ENCODE results near the gene GHRH.

Gene GHRH

GRCh38 chr20:37276494-37277252 lies 15.1 kb upstream of the GHRH start:
- DNase-seq (ENCODE audit: low read depth in 2 of 2): peak; percentile 85 to 90
- peak overlapping the region in 1 of 2 donors; percentile 13 for H3K4me3 ChIP-seq (replicated peaks in 1 of 2; ENCODE audit: low read depth in 2 of 2, low read length in 2 of 2)
- TF ChIP-seq CTCF (IDR thresholded peaks at IDR 0.05; ENCODE audit: low read depth, low read length): peak; percentile 37

- no peak overlapping the region for H3K4me3 ChIP-seq (replicated peaks in 1 of 2; ENCODE audit: low read depth in 2 of 2, low read length in 2 of 2)
- no peak for TF ChIP-seq CTCF (IDR thresholded peaks at IDR 0.05; ENCODE audit: low read depth, low read length)
- no peak for DNase-seq (ENCODE audit: low read depth in 2 of 2)
Observed at GRCh38 chr20:37274851-37275524, 13.4 kb upstream of the GHRH start.

GRCh38 chr20:37273988-37274387 lies 12.4 kb upstream of the GHRH start:
- DNase-seq (ENCODE audit: low read depth in 2 of 2): no peak
- TF ChIP-seq CTCF (IDR thresholded peaks at IDR 0.05; ENCODE audit: low read depth, low read length): no peak
- H3K4me3 ChIP-seq (replicated peaks in 1 of 2; ENCODE audit: low read depth in 2 of 2, low read length in 2 of 2): no peak overlapping the region

GRCh38 chr20:37271421-37271768 lies 9.8 kb upstream of the GHRH start:
- TF ChIP-seq CTCF (IDR thresholded peaks at IDR 0.05; ENCODE audit: low read depth, low read length): no peak
- no peak for DNase-seq (ENCODE audit: low read depth in 2 of 2)
- H3K4me3 ChIP-seq (replicated peaks in 1 of 2; ENCODE audit: low read depth in 2 of 2, low read length in 2 of 2): no peak overlapping the region

GRCh38 chr20:37270576-37271420 lies 9.2 kb upstream of the GHRH start:
- TF ChIP-seq CTCF (IDR thresholded peaks at IDR 0.05; ENCODE audit: low read depth, low read length): no peak
- DNase-seq (ENCODE audit: low read depth in 2 of 2): peak in 1 of 2 donors; percentile 77

GRCh38 chr20:37267667-37268313 lies 6.2 kb upstream of the GHRH start:
- no peak for DNase-seq (ENCODE audit: low read depth in 2 of 2)
- H3K4me3 ChIP-seq (replicated peaks in 1 of 2; ENCODE audit: low read depth in 2 of 2, low read length in 2 of 2): no peak overlapping the region
- TF ChIP-seq CTCF (IDR thresholded peaks at IDR 0.05; ENCODE audit: low read depth, low read length): no peak

More at GRCh38 chr20:37270576-37271420, 9.2 kb upstream of the GHRH start:
- no peak overlapping the region for H3K4me3 ChIP-seq (replicated peaks in 1 of 2; ENCODE audit: low read depth in 2 of 2, low read length in 2 of 2)

Data from cardiac fibroblast (primary cell).